CMK (cell line): ENCODE measurements around the gene TEC.

ENCODE experiments used
- DNase-seq: peaks from one replicate; pipeline ENCODE4 v3.0.0-alpha.2; 2010; ENCODE audit warnings: low read depth

TEC gene

DNA sequence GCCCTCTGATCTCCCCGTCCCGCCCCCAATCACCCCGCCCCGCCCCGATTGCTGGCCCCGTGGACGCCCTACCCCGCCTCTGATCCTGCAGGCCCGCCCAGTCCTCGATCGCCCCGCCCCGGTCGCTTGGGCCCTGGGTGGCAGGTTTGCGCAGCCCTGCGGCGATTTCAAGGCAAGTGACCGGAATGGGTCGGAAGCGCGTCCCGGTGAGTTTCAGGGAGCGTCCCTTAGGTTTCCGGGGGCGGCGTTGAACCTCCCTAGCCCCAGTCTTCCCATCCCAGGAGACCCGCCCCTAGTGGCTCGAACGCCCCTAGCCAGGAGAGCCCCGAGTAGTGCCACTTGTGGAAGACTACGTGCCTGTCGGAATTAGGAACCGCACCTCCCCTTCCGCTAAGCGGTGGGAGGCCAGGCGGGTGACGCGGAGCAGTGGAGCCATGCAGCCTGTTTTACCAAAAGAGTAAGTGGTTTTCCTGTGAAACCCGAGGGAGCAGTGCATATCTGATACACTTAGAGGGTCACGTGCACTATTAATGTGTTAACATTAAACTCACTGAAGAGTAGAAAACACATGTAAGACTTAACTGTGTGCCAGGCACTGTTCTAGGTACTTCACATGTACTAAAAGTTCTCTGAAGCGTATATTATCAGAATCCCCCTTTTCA lies 354 bp upstream of the TEC start:
- DNase-seq = peak; percentile 74

DNA sequence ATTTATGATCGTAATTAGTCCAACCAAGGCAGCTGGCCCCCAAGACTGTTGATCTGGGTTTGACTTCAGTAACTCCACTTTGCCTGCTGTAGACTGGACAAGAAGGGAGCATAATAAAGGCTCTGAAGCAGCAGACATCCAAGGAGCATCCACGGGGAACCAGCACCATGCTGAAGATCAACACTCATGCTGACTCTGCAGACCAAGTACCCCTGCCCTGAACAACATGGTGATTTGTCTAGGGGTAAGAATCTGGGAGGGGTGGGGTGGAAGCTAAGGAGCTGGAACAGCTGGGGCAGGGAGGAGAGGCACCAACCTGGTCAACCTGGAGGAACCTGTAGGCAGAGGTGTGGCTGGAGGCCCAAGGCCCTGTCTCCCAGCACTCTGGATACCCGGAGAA lies 2.1 kb downstream of the TEC start:
- DNase-seq = no peak

DNA sequence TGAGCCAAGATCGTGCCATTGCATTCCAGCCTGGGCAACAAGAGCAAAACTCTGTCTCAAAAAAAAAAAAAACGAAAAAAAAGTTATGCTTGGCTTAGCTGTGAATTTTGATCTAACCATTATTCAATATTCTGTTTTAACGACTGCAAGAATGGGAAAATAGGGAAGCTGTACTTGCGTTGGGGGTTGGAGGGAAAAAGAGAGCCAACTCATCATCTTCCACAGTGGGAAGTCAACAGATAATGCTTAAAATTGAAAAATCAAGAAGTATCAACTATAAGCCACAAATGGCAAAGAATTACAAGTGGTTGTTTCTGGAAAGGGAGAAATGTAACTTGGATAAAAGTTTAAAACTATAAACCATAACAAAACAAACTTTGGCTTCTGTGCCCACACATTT lies 2.9 kb downstream of the TEC start:
- no peak for DNase-seq

DNA sequence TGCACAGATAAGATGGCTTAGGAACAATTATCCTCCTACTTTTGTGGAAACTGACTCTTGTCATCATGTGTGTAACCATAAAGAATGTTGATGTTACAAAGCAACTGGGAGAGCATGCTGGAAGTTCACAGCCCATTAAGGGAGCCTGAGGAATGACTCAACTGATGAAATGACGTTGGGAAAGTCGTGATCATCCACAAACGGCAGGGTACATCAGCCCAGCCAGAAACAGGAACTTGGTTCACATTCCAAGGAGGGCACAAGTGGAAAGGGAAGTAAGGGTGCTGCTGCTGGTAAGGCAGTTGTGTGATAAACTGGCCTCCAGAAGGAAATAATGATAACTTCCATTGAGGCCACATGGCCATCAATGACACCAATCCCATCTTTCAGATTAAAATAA lies 6.7 kb downstream of the TEC start:
- no peak for DNase-seq

DNA sequence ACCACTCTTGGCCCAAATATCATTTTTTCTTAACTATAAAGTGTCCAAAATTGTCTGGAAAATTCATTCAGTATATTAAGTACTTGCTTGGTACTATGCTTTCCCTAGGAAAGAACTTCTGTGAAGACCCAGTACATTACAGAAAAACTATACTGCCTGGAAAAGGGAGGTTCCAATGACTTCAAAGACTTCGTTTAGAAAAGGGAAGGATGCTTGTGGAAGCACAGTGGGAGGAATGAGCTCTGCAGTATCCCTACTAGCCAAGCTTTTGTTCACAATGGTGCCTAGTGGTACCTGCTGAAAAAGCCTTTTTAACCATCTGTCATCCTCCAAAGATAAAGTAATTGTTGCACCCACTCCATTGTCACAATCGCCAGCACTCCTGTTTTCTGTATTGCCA lies 7.2 kb downstream of the TEC start:
- DNase-seq = no peak

DNA sequence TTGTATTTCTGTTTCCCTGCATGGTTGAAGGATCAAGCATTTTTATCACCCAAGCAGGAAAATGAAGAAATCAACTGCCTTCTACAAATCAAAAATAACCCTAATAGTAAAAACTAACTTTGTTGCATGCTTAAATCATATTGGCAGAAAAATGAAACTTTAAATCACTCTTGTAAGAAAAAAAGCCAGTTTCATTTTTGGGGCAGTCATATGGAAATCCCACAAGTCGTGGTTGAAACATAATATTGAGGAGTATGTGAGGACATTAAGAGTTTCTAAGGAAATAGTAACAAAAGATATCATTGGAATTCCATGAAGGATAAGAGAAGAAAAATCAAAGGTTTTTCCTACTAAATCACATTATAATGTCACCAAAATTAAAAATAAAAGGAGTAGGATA lies 8.4 kb downstream of the TEC start:
- no peak for DNase-seq

DNA sequence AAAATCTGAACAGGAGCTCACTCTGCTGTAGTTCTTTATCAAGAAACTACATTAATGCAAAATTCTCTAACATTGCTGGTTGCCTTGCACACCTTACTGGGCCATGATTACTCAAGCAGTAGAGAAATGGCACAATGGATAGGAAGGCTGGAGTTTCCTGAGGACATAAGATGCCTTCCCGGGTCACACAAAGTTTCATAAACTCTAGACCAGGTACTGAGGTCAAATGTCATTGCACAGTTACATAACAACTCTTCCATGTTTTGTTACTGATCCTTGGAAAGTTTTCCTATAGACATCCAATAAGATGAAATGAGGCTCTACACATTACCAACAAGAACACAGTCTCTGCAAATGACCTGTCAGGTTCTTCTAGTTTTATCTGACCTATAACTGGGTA lies 9.9 kb downstream of the TEC start:
- no peak for DNase-seq

DNA sequence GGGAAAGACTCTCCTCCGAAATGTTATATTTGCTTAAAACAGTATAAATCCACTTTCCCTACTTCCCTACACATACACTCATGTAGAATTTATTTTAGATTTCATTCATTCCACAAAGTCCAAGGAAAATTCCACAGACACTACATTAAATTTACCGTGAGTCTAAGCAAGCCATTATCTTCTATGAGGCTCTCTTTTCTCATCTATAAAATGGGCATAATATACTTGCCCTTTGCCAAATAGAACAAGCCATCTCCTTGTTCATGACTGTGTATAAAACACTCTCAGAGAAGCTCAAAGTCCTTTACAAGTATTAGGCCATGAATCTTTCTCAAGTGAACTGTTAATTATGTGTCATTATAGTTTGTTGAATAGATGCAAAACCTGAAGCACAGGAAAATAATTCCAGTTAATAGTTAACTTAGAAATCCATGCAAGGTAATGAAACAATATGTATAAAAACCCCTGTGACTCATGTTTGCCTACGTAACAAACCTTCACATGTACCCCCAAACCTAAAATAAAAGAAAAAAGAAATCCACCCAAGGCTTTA lies 10.7 kb downstream of the TEC start:
- DNase-seq = no peak

DNA sequence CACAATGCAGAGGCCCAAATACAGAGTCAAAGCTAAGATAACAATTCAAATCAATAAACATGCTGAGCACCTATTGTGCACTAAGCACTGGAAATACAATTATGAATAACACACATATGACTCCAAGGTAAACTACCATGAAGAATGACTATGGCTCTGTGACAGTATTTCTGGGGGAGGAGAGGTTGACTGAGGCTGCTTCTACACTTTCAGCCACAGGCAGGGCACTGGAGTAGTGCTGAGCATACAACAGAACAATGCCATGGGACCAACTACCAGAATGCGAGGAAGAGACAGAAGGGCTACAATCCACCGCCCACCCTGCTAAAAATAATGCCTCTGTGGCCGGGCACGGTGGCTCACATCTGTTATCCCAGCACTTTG lies 13.7 kb downstream of the TEC start:
- DNase-seq = no peak

DNA sequence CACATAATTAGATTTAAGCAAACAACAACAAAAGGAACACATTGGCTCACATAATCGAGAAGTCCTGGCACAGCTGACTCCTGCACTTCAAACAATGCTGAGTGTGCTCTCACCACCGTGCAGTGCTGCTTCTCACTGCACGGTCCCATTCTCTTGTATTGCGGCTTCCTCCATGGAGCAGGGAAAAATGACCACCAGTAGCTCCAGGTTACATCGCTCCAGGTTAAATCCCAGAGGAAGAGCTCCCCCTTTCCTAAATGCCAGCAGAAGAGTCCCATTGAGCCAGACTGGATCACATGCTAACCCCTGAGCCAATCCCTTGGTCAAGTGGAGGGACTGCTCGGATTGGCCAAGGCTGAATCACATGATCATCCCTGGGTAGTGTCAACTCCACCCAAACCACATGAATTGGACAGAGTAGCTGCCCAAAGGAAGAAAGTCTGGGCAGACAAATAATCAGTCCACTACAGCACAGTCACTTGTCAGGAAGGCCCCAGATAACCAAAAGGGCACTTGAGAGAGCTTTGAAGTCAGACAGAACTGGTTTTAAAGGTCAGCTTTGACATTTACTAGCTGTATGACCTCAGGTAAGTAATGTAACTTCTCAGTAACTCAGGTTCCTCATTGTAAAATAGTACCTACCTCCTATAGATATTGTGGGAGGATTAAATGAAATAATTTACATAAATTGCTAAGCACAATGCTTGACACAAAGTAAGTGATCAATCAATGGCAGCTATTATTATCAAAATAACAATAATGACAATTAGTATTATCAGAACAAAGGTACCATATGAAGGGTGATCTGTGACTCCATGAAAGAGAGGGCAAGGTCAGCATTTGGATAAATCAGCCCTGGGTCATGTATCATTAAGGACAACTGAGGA lies 14.3 kb downstream of the TEC start:
- peak; percentile 76 for DNase-seq

DNA sequence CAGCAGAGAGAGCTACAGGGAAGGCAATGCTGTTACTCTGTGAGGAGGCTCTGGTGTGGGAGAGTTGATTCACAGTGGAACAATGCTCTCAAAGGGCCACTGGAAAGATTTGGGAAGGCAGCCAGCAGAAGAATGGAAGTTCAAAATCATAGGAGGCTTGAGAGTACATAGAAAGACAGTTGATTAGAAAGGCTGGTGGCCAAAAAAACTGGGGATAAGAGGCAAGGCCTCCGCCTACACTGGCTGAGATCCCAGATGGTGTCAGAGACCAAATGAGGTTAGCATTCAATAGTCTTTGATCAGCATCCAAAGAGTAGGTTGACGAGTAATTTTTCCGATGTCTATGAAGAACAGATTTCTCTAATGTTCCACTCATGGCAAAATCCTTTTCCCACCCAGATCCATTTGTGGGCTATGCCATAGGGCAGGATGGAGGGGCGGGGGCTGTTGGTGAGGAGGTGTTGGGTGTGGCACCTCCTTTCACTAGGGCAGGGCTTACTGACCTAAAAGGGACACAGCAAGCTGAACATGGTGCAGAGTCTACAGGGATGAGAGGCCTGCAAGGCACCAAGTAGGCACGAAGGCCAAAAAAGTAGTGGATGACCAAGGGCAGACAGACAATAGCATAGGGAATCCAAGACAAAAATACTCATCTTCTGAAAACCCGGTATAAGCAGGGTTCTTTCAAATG lies 15.1 kb downstream of the TEC start:
- no peak for DNase-seq

DNA sequence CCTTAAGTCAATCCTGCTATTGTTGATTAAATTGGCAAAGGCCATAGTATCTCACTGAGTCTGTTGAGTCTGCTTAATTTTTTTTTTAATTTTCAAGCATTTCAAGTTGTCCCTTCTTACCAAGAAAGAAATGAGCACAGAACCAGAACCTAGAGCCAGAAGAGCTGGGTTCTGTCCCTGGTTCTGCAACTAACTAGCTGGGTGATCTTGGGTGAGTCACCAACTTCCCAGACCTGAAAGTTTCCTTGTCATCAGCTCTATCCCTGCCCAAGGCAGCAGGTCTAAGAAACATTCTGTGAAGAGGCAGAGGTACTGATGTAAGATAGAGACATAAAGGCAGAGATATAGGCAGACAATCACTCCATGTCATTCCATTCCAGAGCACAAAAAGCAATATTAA lies 17.3 kb downstream of the TEC start:
- no peak for DNase-seq

DNA sequence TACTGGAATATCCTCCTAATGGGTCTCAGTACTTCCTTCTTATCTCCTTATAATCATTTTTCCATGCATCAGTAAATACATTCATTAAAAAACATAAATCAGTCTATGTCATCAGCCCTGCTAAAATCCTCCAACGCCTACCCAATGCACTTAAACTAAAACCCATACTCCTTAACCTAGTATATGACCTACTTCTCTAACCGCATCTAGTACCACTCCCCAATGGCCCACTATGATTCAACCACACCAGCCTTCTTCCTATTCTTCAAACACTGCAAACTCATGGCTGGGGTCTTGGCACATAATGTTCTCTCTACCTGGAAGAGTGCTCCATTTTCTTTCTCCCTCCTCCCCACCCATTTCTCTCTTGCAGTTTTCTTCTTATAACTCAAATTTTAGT lies 18.7 kb downstream of the TEC start:
- no peak for DNase-seq

DNA sequence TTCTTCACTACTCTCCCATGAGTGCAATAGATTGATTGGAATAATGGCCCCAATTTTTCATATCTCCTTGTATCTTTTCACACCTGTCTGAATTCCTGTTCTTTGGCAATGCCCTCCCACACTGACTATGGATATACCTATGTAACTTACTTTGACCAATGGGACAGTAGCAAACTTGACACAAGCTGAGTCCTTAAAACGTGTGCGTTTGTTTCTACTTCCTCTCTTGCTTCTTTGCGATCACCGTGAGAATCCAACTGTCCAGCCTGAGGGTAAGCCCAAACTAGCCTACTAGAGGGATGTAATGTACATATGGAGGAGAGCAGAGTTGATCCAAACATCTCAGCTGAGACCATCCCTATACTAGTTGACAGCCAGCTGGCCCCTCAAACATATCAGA lies 19.3 kb downstream of the TEC start:
- DNase-seq = no peak

DNA sequence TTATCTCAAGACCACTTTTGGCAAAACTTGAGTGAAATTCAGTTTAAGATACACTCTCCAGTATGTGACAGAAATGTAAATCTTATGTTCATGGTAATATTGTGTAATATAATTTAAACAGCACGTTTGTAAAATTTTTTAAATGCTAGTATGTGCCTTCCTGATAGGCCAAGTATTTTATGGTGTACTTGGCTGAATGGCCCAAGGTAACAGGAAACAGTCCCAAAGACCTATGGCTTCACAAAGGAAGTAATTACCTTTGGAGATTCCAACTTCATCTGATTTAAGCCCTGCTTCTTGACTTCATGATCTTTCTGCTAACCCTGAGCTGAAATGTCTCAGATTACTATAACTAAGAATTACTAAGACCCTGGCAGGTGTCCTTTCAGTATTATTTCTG lies 20.3 kb downstream of the TEC start:
- no peak for DNase-seq

DNA sequence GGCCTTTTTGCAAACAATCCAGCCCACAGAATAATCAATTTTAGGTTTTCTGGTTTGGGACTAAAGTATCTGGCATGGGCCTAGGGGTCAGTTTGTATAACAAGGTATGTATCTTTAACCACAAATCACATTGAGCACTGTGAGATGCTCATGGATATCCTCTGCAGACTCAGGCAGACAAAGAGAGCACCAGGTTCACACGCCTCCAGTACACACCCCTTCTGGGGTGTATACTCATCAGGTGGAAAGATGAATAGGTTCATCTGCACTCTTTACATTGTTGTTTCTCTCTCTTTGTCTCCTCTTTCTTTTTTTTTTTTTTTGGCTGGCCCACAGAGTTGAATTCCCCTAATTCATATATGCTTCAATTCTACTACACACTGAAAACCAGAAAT lies 21.1 kb downstream of the TEC start:
- DNase-seq = no peak

DNA sequence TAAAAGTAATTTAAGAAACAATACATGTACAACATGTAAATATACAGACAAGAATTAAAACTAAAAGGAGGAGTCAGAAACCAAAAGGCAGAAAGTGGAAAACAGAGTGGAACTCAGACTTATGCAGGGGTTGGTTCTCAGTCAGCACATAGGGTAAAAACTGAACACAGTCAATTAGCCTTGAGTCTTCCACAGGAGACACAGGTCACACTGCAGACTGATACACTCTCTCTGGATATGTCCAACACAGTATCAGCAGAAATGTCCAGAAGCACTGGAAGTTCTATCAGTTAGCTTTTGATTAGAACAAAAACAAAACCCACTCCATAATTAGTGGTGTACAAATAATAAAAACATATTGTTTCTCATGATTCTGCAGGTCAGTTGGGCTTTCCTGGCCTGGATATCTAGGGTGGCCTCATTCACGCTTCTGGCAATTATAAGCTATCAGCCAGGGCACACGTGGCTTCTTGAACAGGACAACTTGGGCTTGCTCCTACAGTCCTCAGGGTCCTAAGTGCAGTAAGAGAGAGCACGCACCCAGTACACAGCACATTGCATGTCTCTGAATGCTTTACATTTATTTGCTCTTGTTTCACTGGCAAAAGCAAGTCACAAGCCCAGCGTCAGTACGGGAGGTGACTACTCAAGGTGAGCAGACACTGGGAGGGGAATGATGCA lies 21.6 kb downstream of the TEC start:
- DNase-seq = no peak

DNA sequence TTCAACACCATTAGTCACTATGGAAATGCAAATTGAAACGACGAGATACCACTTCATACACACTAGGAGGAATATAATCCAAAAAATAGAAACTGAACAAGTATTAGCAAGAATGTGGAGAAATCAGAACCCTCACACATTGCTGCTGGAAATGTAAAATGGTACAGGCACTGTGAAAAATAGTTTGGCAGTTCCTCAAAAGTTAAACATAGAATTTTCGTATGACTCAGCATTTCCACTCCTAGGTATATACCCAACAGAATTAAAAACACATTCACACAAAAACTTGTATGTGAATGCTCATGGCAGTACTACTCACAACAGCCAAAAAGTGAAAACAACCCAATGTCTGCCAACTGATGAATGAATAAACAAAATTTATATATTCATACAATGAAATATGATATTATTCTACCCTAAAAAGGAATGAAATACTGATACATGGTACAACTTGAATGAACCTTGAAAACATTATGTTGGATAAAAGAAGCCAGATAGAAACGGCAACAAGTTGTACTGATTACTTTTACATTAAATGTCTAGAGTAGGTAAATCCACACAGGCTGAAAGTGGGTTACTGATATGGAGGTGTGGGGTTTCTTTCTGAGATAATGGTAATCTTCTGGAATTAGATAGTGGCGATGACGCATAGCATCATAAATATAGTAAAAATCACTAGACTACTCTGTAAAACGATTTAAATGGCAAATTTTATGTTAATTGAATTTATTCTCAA lies 22.3 kb downstream of the TEC start:
- no peak for DNase-seq

DNA sequence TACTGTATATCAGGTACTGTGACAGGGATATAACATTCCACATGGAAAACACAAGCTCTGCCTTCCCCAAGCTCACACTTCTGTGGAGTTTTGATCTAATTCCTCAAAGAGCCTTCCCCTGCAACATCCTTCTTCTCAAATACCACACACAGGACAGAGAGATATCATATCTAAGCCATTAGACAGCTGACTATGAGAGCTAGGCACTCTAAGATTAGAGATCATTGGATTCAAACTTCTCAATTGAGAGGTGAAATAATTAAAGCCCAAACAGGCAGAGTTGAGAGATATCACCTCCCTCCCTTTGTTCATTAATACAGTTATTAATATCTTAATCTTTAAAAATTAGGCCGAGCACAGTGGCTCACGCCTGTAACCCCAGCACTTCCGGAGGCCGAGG lies 25.0 kb downstream of the TEC start:
- DNase-seq = no peak

DNA sequence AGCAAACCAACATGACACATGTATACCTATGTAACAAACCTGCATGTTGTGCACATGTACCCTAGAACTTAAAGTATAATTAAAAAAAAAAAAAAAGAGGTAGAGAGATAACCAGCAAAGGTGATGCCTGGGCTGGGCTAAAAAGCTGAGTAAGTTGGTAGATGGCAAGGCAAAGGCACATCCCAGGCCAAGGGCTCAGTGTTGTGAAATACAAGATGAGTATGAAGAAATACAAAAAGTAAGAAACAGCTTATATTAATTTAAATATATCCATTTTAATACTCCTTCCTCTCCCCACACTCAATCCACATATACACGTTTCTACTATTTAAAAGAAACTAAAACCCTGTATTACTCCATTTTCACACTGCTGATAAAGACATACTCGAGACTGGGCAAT lies 25.8 kb downstream of the TEC start:
- no peak for DNase-seq

DNA sequence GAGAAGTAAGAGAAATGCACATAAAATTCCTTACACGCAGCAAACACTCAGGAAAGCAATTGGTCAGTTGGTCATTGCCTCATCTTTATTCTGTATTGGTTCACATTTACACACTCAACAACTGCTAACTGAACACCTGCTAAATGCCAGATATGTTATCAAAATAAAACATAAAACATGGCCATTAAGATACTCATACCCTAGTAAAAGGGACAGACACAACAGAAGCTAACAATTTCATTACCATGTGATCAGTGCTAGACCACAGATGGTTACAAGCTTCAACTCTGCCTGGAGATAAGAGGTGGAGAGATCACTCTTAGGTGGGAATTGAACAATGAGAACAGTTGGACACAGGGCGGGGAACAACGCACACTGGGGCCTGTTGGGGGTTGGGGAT lies 26.2 kb downstream of the TEC start:
- DNase-seq = peak; percentile 35
